GM21786 (cell line): ENCODE data around the gene ORC3.
"Not testable (repeated sequence)": the region's sequence is repeated elsewhere in the genome, so short reads cannot be mapped to it uniquely, and the experiment has no call there.

Source experiments
- ATAC-seq: cut with Tn5 transposase; IDR thresholded peaks from one replicate; pipeline ENCODE4 v1.9.1; 2021; ENCODE audit not compliant: unreplicated experiment

ORC3 gene

GRCh38 chr6:87590990-87591389, 1.1 kb downstream of the ORC3 start:
- no peak for ATAC-seq

- no peak for ATAC-seq
Measured at GRCh38 chr6:87600576-87600975, 10.6 kb downstream of the ORC3 start.

- no peak for ATAC-seq
Measured at GRCh38 chr6:87606199-87606598, 16.3 kb downstream of the ORC3 start.

GRCh38 chr6:87608802-87609201, 18.9 kb downstream of the ORC3 start:
- ATAC-seq = no peak

GRCh38 chr6:87613018-87613417, 23.1 kb downstream of the ORC3 start:
- ATAC-seq = not testable (repeated sequence)

GRCh38 chr6:87617405-87617804, 27.5 kb downstream of the ORC3 start:
- no peak for ATAC-seq

- no peak for ATAC-seq
Measured at GRCh38 chr6:87618531-87618930, 28.6 kb downstream of the ORC3 start.

- ATAC-seq = no peak
Measured at GRCh38 chr6:87623248-87623647, 33.3 kb downstream of the ORC3 start.

GRCh38 chr6:87628424-87628823, 38.5 kb downstream of the ORC3 start:
- peak; percentile 78 for ATAC-seq

- ATAC-seq = no peak
Measured at GRCh38 chr6:87628881-87629280, 38.9 kb downstream of the ORC3 start.

GRCh38 chr6:87630746-87631145, 40.8 kb downstream of the ORC3 start:
- no peak for ATAC-seq

GRCh38 chr6:87633851-87634250, 43.9 kb downstream of the ORC3 start:
- ATAC-seq = no peak

- ATAC-seq = no peak
Measured at GRCh38 chr6:87636315-87636714, 46.4 kb downstream of the ORC3 start.

GRCh38 chr6:87637106-87637505, 47.2 kb downstream of the ORC3 start:
- ATAC-seq = no peak

GRCh38 chr6:87639373-87639772, 49.4 kb downstream of the ORC3 start:
- no peak for ATAC-seq

- ATAC-seq = no peak
Measured at GRCh38 chr6:87641065-87641692, 51.2 kb downstream of the ORC3 start.

GRCh38 chr6:87645080-87645479, 55.1 kb downstream of the ORC3 start:
- no peak for ATAC-seq

GRCh38 chr6:87653074-87653962, 63.4 kb downstream of the ORC3 start:
- no peak for ATAC-seq

GRCh38 chr6:87654122-87654521, 64.2 kb downstream of the ORC3 start:
- no peak for ATAC-seq

GRCh38 chr6:87654875-87655454, 65.0 kb downstream of the ORC3 start:
- ATAC-seq = no peak

- no peak for ATAC-seq
Measured at GRCh38 chr6:87655824-87656223, 65.9 kb downstream of the ORC3 start.

GRCh38 chr6:87656857-87657256, 66.9 kb downstream of the ORC3 start:
- ATAC-seq = peak; percentile 84
